Neural progenitor cell (in vitro differentiated cells): Measurements from ENCODE around the gene USP32.

ENCODE experiments used
- CTCF ChIP-seq: fragments of 200-600 bp; sonication (generic); IDR thresholded peaks from 2 replicates; pipeline ENCODE4 v1.5.1; 2017; ENCODE audit warnings: antibody characterized with exemption, mild to moderate bottlenecking
- EZH2 ChIP-seq: fragments of 200-600 bp; sonication (generic); IDR thresholded peaks from 2 replicates; pipeline ENCODE4 v1.6.1; 2017; ENCODE audit warnings: antibody characterized with exemption, mild to moderate bottlenecking, moderate library complexity
- EZH2phosphoT487 ChIP-seq: fragments of 200-600 bp; sonication (generic); IDR thresholded peaks from 2 replicates; pipeline ENCODE4 v1.6.1; 2017; ENCODE audit warnings: antibody characterized with exemption

DNA sequence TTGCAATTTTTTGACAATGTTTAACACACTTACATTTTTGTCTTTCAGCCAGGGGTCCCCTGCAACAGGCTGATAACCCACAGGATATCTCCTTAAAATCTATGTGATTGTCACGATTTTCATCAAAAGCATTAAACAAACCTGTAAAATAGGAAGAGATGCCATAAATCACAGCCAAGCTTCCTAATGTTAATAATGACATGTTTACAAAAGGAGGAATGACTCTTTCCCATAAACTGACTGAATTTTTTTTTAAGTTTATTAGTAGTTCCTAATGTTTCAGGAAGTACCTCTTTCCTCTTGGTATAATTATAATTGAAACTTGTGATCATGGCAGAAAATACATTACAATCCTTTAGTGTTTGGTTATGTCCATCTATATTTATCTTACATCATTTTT, 122.5 kb downstream of the USP32 start:
- no peak for TF ChIP-seq EZH2
- no peak for TF ChIP-seq CTCF
- no peak for TF ChIP-seq EZH2phosphoT487
